Effector CD4-positive, alpha-beta T cell (primary cell): ENCODE data around the gene RNU1-3.
"Not testable (repeated sequence)": the region's sequence is repeated elsewhere in the genome, so short reads cannot be mapped to it uniquely, and the experiment has no call there.

Experiments
- DNase-seq: peaks from one replicate; pipeline ENCODE4 v3.0.0-alpha.2; 2020

Gene RNU1-3

GRCh38 chr1:16636551-16637195 lies 30.1 kb downstream of the RNU1-3 start:
- DNase-seq, result peak; percentile 1

GRCh38 chr1:16635959-16636358 lies 30.8 kb downstream of the RNU1-3 start:
- peak; percentile 0 for DNase-seq

GRCh38 chr1:16633540-16634282 lies 33.0 kb downstream of the RNU1-3 start:
- peak; percentile 1 for DNase-seq

GRCh38 chr1:16632044-16632850 lies 34.5 kb downstream of the RNU1-3 start:
- DNase-seq, result not testable (repeated sequence)

GRCh38 chr1:16631248-16632043 lies 35.3 kb downstream of the RNU1-3 start:
- peak; percentile 2 for DNase-seq

- peak; percentile 3 for DNase-seq
Measured at GRCh38 chr1:16630661-16631247, 36.0 kb downstream of the RNU1-3 start.

- DNase-seq, result peak; percentile 1
Measured at GRCh38 chr1:16629916-16630530, 36.7 kb downstream of the RNU1-3 start.

- DNase-seq, result no peak
Measured at GRCh38 chr1:16628361-16629111, 38.2 kb downstream of the RNU1-3 start.

- not testable (repeated sequence) for DNase-seq
Measured at GRCh38 chr1:16626409-16626983, 40.3 kb downstream of the RNU1-3 start.

GRCh38 chr1:16625497-16626408 lies 41.0 kb downstream of the RNU1-3 start:
- DNase-seq, result no peak

GRCh38 chr1:16623812-16624719 lies 42.7 kb downstream of the RNU1-3 start:
- DNase-seq, result not testable (repeated sequence)

GRCh38 chr1:16623337-16623736 lies 43.4 kb downstream of the RNU1-3 start:
- not testable (repeated sequence) for DNase-seq

GRCh38 chr1:16621681-16622315 lies 45.0 kb downstream of the RNU1-3 start:
- not testable (repeated sequence) for DNase-seq

- DNase-seq, result no peak
Measured at GRCh38 chr1:16621300-16621658, 45.5 kb downstream of the RNU1-3 start.

GRCh38 chr1:16619803-16620501 lies 46.8 kb downstream of the RNU1-3 start:
- peak; percentile 4 for DNase-seq

- DNase-seq, result peak; percentile 1
Measured at GRCh38 chr1:16618719-16619118, 48.0 kb downstream of the RNU1-3 start.
